GM21825 (cell line): ENCODE data around the gene IFNL3.

Source experiments
- ATAC-seq: cut with Tn5 transposase; IDR thresholded peaks from one replicate; pipeline ENCODE4 v1.9.1; 2021; ENCODE audit warnings: mild to moderate bottlenecking, moderate library complexity; ENCODE audit not compliant: unreplicated experiment

The IFNL3 gene

DNA sequence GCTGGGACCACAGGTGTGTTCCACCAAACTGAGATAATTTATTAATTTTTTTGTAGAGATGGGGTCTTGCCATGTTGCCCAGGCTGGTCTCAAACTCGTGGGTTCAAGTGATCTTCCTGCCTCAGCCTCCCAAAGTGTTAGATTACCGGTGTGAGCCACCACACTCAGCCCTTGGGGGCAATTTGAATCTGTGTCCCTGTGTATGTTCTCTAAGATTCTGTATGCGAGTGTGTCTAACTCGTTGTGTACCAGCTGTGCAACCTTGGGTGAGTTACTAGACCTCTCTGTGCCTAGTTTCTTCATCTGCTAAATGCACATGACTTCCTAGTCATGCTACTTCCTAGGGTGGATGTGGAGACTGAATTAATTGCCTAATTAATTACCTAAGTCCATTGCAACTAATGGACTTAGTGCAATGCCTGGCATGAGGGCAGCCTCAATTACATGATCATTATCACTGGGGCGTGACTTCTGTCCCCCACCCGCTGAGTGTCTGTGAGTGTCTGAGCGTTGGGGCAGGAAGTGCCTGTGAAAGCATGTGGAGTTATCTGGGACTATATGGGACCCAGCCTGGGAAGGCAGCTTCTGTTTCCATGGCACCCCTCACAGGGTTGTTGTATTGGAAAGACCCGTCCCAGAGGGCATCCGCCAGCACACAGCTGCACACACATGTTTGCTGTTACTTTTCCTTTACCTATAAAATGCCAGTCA lies 49.8 kb downstream of the IFNL3 start:
- ATAC-seq: no peak

DNA sequence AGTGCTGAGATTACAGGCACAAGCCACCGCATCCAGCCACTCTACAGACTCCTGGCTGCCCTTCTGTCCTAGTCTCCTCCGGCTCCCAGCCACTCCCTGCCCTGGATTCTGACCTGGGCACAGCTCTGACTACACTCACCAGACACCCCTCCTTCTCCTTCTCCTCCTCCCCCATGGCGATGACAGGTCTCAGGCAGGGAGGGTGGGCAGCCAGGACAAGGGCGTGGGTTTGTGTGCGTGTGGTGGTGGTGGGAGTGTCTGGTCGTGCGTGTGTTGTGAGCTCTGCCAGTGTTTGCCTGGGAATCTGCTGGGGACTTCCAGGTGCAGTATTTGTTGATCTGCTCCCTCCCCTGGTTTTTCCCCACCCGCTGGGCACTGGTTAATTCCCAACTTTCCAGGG lies 51.0 kb downstream of the IFNL3 start:
- ATAC-seq: no peak
